B cell (primary cell): ENCODE data around the gene DYNLT2.

Source experiments
- CTCF ChIP-seq: fragments of 200-600 bp; IDR thresholded peaks from one replicate; pipeline ENCODE4 v1.8.0; 2022; ENCODE audit warnings: antibody characterized with exemption, mild to moderate bottlenecking
- EZH2 ChIP-seq: IDR thresholded peaks from 2 replicates; pipeline ENCODE4 v1.6.1; 2012; ENCODE audit warnings: borderline replicate concordance, low read depth, mild to moderate bottlenecking, moderate library complexity, low read length; ENCODE audit not compliant: insufficient read depth, poor library complexity, severe bottlenecking

GRCh38 chr6:169766921-169767736, 15.8 kb upstream of the DYNLT2 start:
- TF ChIP-seq EZH2 (no peak), CTCF (no peak)
